ENCODE measurements around the gene HSPA12A.

- TF ChIP-seq EZH2 (IDR thresholded peaks at IDR 0.05; ENCODE audit: low read length, unreplicated experiment) (no peak), EZH2phosphoT487 (IDR thresholded peaks at IDR 0.05; ENCODE audit: borderline replicate concordance, low read length) (no peak), CTCF (conservative IDR thresholded peaks at IDR 0.05; ENCODE audit: low read depth, low read length) (no peak)
Observed at GRCh38 chr10:116674901-116675423, 67.4 kb downstream of the HSPA12A start.
